Choroid plexus epithelial cell (primary cell): ENCODE results near the gene GLIPR1L1.

Experiments used
- DNase-seq: peaks from one replicate; pipeline ENCODE4 v3.0.0-alpha.2; 2010; ENCODE audit warnings: low read depth
- H3K4me3 ChIP-seq: 2 replicates; pipeline ENCODE4 v1.5.1; 2011; ENCODE audit warnings: low read depth, mild to moderate bottlenecking, control low read depth, low read length, moderate library complexity
- CTCF ChIP-seq: conservative IDR thresholded peaks from 2 replicates; pipeline ENCODE4 v1.5.1; 2011; ENCODE audit warnings: low read depth, mild to moderate bottlenecking, control low read depth, inconsistent platforms, low read length, moderate library complexity

Gene GLIPR1L1

GRCh38 chr12:75374971-75375370 is 40.5 kb downstream of the GLIPR1L1 start:
- no peak for TF ChIP-seq CTCF
- H3K4me3 ChIP-seq = no peak overlapping the region
- no peak for DNase-seq

- TF ChIP-seq CTCF = no peak
- no peak overlapping the region for H3K4me3 ChIP-seq
- peak; percentile 16 for DNase-seq
Observed at GRCh38 chr12:75378354-75378753, 43.9 kb downstream of the GLIPR1L1 start.

GRCh38 chr12:75389061-75389460 is 54.6 kb downstream of the GLIPR1L1 start:
- DNase-seq = peak; percentile 30
- H3K4me3 ChIP-seq = no peak overlapping the region

GRCh38 chr12:75389706-75390105 is 55.2 kb downstream of the GLIPR1L1 start:
- no peak overlapping the region for H3K4me3 ChIP-seq
- no peak for DNase-seq
- no peak for TF ChIP-seq CTCF

More at GRCh38 chr12:75389061-75389460, 54.6 kb downstream of the GLIPR1L1 start:
- TF ChIP-seq CTCF = no peak

GRCh38 chr12:75390156-75390898 is 55.9 kb downstream of the GLIPR1L1 start:
- peak overlapping the region; percentile 80 for H3K4me3 ChIP-seq
- no peak for TF ChIP-seq CTCF
- no peak for DNase-seq

GRCh38 chr12:75390899-75391538 is 56.5 kb downstream of the GLIPR1L1 start, which contains the start of gene GLIPR1L2:
Gene GLIPR1L2 (plus strand): TSS chr12:75391089. CDS start chr12:75391117, 28 bp downstream.
- H3K4me3 ChIP-seq = peak within 1 kb of the TSS; percentile 80
- peak; percentile 92 for TF ChIP-seq CTCF
- DNase-seq = peak; percentile 99
